Osteoblast (primary cell): Measurements from ENCODE around the gene CCDC190. TPM values are rescaled to one million over a fixed set of nuclear protein-coding genes. Genes with fewer than 3 reads are reported as not detected.
A peak's percentile ranks its signal among the peaks of the same experiment; 100 is the strongest.

ENCODE experiments used
- DNase-seq: peaks from one replicate; pipeline ENCODE4 v3.0.0; 2011; ENCODE audit warnings: low spot score, mixed read lengths; ENCODE audit not compliant: insufficient read length; ENCODE audit errors: missing footprints
- H2AFZ ChIP-seq: 2 replicates; pipeline ENCODE4 v1.6.0; 2011; ENCODE audit warnings: mild to moderate bottlenecking, low read length
- H3K27ac ChIP-seq: 2 replicates; pipeline ENCODE4 v1.5.1; 2011; ENCODE audit warnings: mild to moderate bottlenecking, low read depth, low read length, moderate library complexity
- H3K27me3 ChIP-seq: 2 replicates; pipeline ENCODE4 v1.6.0; 2012; ENCODE audit warnings: mild to moderate bottlenecking, control low read depth, inconsistent platforms, low read length, moderate library complexity; ENCODE audit not compliant: insufficient read depth
- H3K36me3 ChIP-seq: 2 replicates; pipeline ENCODE4 v1.5.1; 2011; ENCODE audit warnings: mild to moderate bottlenecking, low read length, control low read depth, moderate library complexity; ENCODE audit not compliant: insufficient read depth
- H3K4me1 ChIP-seq: 2 replicates; pipeline ENCODE4 v1.5.1; 2011; ENCODE audit warnings: mild to moderate bottlenecking, low read length, control low read depth, moderate library complexity; ENCODE audit not compliant: insufficient read depth
- H3K4me2 ChIP-seq: 2 replicates; pipeline ENCODE4 v1.6.0; 2011; ENCODE audit warnings: mild to moderate bottlenecking, low read length; ENCODE audit not compliant: insufficient read depth
- H3K4me3 ChIP-seq: fragments of 200-600 bp; sonication (generic); 3 replicates; pipeline ENCODE4 v1.5.1; 2012; ENCODE audit warnings: mild to moderate bottlenecking, low read length, inconsistent platforms; ENCODE audit not compliant: insufficient read depth
- H3K79me2 ChIP-seq: 2 replicates; pipeline ENCODE4 v1.6.0; 2012; ENCODE audit warnings: mild to moderate bottlenecking, low read length, control low read depth, inconsistent platforms; ENCODE audit not compliant: insufficient read depth
- H3K9me3 ChIP-seq: 2 replicates; pipeline ENCODE4 v1.5.1; 2011; ENCODE audit warnings: low read depth, low read length, control low read depth
- H4K20me1 ChIP-seq: 2 replicates; pipeline ENCODE4 v1.6.0; 2012; ENCODE audit warnings: mild to moderate bottlenecking, low read length, control low read depth; ENCODE audit not compliant: insufficient read depth
- CTCF ChIP-seq: IDR thresholded peaks from 2 replicates; pipeline ENCODE4 v1.5.1; 2011; ENCODE audit warnings: mild to moderate bottlenecking, low read depth, low read length, moderate library complexity; ENCODE audit errors: extremely low read depth
- total RNA-seq: library from RNA; depleted of rRNA; stranded (reverse); fragments of >200 nt; gene quantifications from 2 replicates; pipeline ENCODE4 v1.2.3, GENCODE V29; 2012

CCDC190 gene
- total RNA-seq, 1 donor = 1.1 TPM

- no peaks in the 10 kb centered on the region for H3K36me3 ChIP-seq
- no peaks in the 10 kb centered on the region for H3K79me2 ChIP-seq
- DNase-seq = peak; percentile 37
- no peaks in the 10 kb centered on the region for H3K9me3 ChIP-seq
- H3K4me3 ChIP-seq = no peak overlapping the region
- peak overlapping the region; percentile 43 for H2AFZ ChIP-seq
- H3K27me3 ChIP-seq = peaks cover 4% of the 10 kb centered on the region
- no peak overlapping the region for H3K27ac ChIP-seq
- H3K4me1 ChIP-seq = peaks cover 24% of the 10 kb centered on the region
- H4K20me1 ChIP-seq = no peaks in the 10 kb centered on the region
- H3K4me2 ChIP-seq = peak overlapping the region; percentile 12
- no peak for TF ChIP-seq CTCF
These were observed 14.4 kb downstream of the CCDC190 start for GRCh38 chr1:162846256-162847212.

- TF ChIP-seq CTCF = no peak
- Histone ChIP-seq H2AFZ (no peak overlapping the region), H3K4me3 (no peak overlapping the region), H3K36me3 (no peaks in the 10 kb centered on the region), H4K20me1 (no peaks in the 10 kb centered on the region), H3K4me1 (peaks cover 21% of the 10 kb centered on the region), H3K9me3 (peaks cover 3% of the 10 kb centered on the region), H3K27ac (no peak overlapping the region), H3K4me2 (no peak overlapping the region), H3K79me2 (no peaks in the 10 kb centered on the region), H3K27me3 (peaks cover 4% of the 10 kb centered on the region)
- DNase-seq = no peak
These were observed 16.8 kb downstream of the CCDC190 start for GRCh38 chr1:162844153-162844552.

- Histone ChIP-seq H3K27me3 (peaks cover 4% of the 10 kb centered on the region), H3K36me3 (no peaks in the 10 kb centered on the region), H3K4me1 (no peaks in the 10 kb centered on the region), H3K4me2 (no peak overlapping the region), H4K20me1 (no peaks in the 10 kb centered on the region), H2AFZ (no peak overlapping the region), H3K9me3 (peaks cover 3% of the 10 kb centered on the region), H3K27ac (no peak overlapping the region), H3K4me3 (no peak overlapping the region), H3K79me2 (no peaks in the 10 kb centered on the region)
- no peak for TF ChIP-seq CTCF
- DNase-seq = no peak
These were observed 20.6 kb downstream of the CCDC190 start for GRCh38 chr1:162840250-162840839.

GRCh38 chr1:162838863-162839262, 22.1 kb downstream of the CCDC190 start:
- H3K79me2 ChIP-seq = no peaks in the 10 kb centered on the region

More at GRCh38 chr1:162838863-162839262, 22.1 kb downstream of the CCDC190 start:
- H4K20me1 ChIP-seq = no peaks in the 10 kb centered on the region
- no peak overlapping the region for H2AFZ ChIP-seq
- TF ChIP-seq CTCF = no peak
- H3K27ac ChIP-seq = no peak overlapping the region
- H3K9me3 ChIP-seq = peaks cover 3% of the 10 kb centered on the region
- no peak overlapping the region for H3K4me2 ChIP-seq
- DNase-seq = no peak
- no peaks in the 10 kb centered on the region for H3K4me1 ChIP-seq
- no peak overlapping the region for H3K4me3 ChIP-seq
- H3K36me3 ChIP-seq = no peaks in the 10 kb centered on the region
- peaks cover 4% of the 10 kb centered on the region for H3K27me3 ChIP-seq
